Peyer's patch (tissue), 4 donors: ENCODE data around the gene SELENOP. TPM values are rescaled to one million over a fixed set of nuclear protein-coding genes. Genes with fewer than 3 reads are reported as not detected.

Source experiments
- DNase-seq, 3 donors: peaks; one replicate each; pipeline ENCODE4 v3.0.0-alpha.2; 2017 to 2019
- H3K27ac ChIP-seq, 4 donors: fragments of 200-600 bp; sonication (generic); one replicate each; pipeline ENCODE4 v1.5.1; 2016 to 2019
- H3K27me3 ChIP-seq, 2 donors: fragments of 200-600 bp; sonication (generic); one replicate each; pipeline ENCODE4 v1.5.1; 2019
- H3K36me3 ChIP-seq, 3 donors: fragments of 200-600 bp; sonication (generic); one replicate each; pipeline ENCODE4 v1.5.1; 2016 to 2019
- H3K4me1 ChIP-seq, 4 donors: fragments of 200-600 bp; sonication (generic); one replicate each; pipeline ENCODE4 v1.5.1; 2016 to 2019
- H3K4me3 ChIP-seq, 4 donors: fragments of 200-600 bp; sonication (generic); 1 replicate in 3 of 4; 2 replicates in 1 of 4; pipeline ENCODE4 v1.5.1; 2016 to 2019; ENCODE audit warnings: mild to moderate bottlenecking in 1 of 4
- H3K9me3 ChIP-seq, 4 donors: fragments of 200-600 bp; sonication (generic); one replicate each; pipeline ENCODE4 v1.5.1; 2016 to 2019; ENCODE audit warnings: mild to moderate bottlenecking in 1 of 4
- CTCF ChIP-seq, 6 experiments: fragments of 450-650 bp in 4 of 6; fragments of 200-600 bp in 2 of 6; sonication (generic) in 1 of 6; IDR thresholded peaks; one replicate each; pipeline ENCODE4 v1.5.1; 2017 to 2019; ENCODE audit warnings: antibody characterized with exemption in 6 of 6, mild to moderate bottlenecking in 3 of 6, moderate library complexity in 1 of 6
- POLR2A ChIP-seq, 2 donors: fragments of 450-650 bp; IDR thresholded peaks; one replicate each; pipeline ENCODE4 v1.5.1; 2017; ENCODE audit warnings: antibody characterized with exemption in 2 of 2, mild to moderate bottlenecking in 2 of 2, moderate library complexity in 2 of 2
- total RNA-seq, 4 donors: library from RNA; depleted of rRNA; stranded (reverse); fragments of >200 nt; gene quantifications; one replicate each; pipeline ENCODE4 v1.1.0, GENCODE V29; 2016

SELENOP gene
- total RNA-seq, 4 donors from 2014 or later = 404 to 5,297 (median 1,595) TPM

GRCh38 chr5:42810834-42811590 lies 680 bp downstream of the SELENOP start:
- DNase-seq = no peak
- Histone ChIP-seq H3K36me3 (peaks cover 0 to 21% (median 0%) of the 10 kb centered on the region in 3 donors), H3K27ac (peak overlapping the region; percentile 32 to 80 (median 72)), H3K4me3 (peak overlapping the region; percentile 7 to 66 (median 51)), H3K27me3 (no peaks in the 10 kb centered on the region), H3K4me1 (peaks cover 0 to 7% (median 0%) of the 10 kb centered on the region in 4 donors), H3K9me3 (no peaks in the 10 kb centered on the region)
- TF ChIP-seq POLR2A (IDR thresholded peaks at IDR 0.05) (no peak), CTCF (IDR thresholded peaks at IDR 0.05) (no peak)

GRCh38 chr5:42808888-42809611 lies 2.6 kb downstream of the SELENOP start:
- peak overlapping the region in 3 of 4 donors; percentile 14 to 80 (median 38) for H3K27ac ChIP-seq
- no peak for DNase-seq
- no peaks in the 10 kb centered on the region for H3K27me3 ChIP-seq
- no peak for TF ChIP-seq CTCF (IDR thresholded peaks at IDR 0.05)
- no peak for TF ChIP-seq POLR2A (IDR thresholded peaks at IDR 0.05)
- H3K9me3 ChIP-seq = no peaks in the 10 kb centered on the region
- H3K36me3 ChIP-seq = peaks cover 0 to 40% (median 0%) of the 10 kb centered on the region in 3 donors
- H3K4me1 ChIP-seq = peaks cover 0 to 7% (median 0%) of the 10 kb centered on the region in 4 donors
- peak overlapping the region in 3 of 4 donors; percentile 15 to 66 (median 59) for H3K4me3 ChIP-seq

- Histone ChIP-seq H3K9me3 (no peaks in the 10 kb centered on the region), H3K27me3 (no peaks in the 10 kb centered on the region), H3K27ac (peak overlapping the region in 1 of 4 donors; percentile 80), H3K4me1 (peaks cover 0 to 7% (median 0%) of the 10 kb centered on the region in 4 donors), H3K36me3 (peaks cover 0 to 51% (median 0%) of the 10 kb centered on the region in 3 donors), H3K4me3 (peak overlapping the region in 3 of 4 donors; percentile 15 to 66 (median 59))
- DNase-seq = no peak
- TF ChIP-seq CTCF (IDR thresholded peaks at IDR 0.05) = no peak
- peak in 1 of 2 donors; percentile 15 for TF ChIP-seq POLR2A (IDR thresholded peaks at IDR 0.05)
Observed at GRCh38 chr5:42807722-42808447, 3.8 kb downstream of the SELENOP start.

- H3K4me1 ChIP-seq = no peaks in the 10 kb centered on the region
- DNase-seq = no peak
- no peaks in the 10 kb centered on the region for H3K9me3 ChIP-seq
- no peak overlapping the region for H3K27ac ChIP-seq
- TF ChIP-seq POLR2A (IDR thresholded peaks at IDR 0.05) (no peak), CTCF (IDR thresholded peaks at IDR 0.05) (no peak)
- H3K36me3 ChIP-seq = peaks cover 0 to 62% (median 0%) of the 10 kb centered on the region in 3 donors
- H3K4me3 ChIP-seq = peak overlapping the region in 2 of 4 donors; percentile 59 to 66
- no peaks in the 10 kb centered on the region for H3K27me3 ChIP-seq
Observed at GRCh38 chr5:42806701-42807262, 4.9 kb downstream of the SELENOP start.
